Measurements from ENCODE around the gene PDCD2L.
"Not testable (repeated sequence)": the region's sequence is repeated elsewhere in the genome, so short reads cannot be mapped to it uniquely, and the experiment has no call there.

Gene PDCD2L

DNA sequence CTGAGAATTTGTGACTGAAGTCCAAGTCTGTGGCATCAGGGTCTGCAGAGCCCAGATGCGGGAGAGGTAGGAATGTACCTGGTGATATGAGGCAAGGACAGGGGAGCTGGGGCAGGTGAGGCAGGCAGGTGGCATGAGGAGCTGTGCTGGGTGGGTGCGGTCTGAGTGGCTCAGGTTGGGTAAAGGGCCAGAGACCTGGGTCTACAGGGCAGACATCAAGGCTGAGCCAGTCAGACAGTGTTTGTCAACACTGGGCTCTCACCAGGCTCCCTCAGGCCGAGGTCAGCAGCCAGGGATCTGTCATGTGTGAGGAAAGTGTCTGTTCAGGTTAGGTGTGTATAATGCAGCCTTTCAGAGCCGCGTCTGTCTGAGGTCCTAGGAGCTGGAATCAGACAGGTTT is 20.6 kb upstream of the PDCD2L start:
- Mint-ChIP-seq H3K36me3 (peaks cover 68% of the 10 kb centered on the region), H3K27me3 (no peaks in the 10 kb centered on the region), H3K4me3 (no peak overlapping the region), H3K9me3 (no peaks in the 10 kb centered on the region), H3K27ac (no peak overlapping the region), H3K4me1 (peaks cover 2% of the 10 kb centered on the region)
- CTCF ChIA-PET = no interaction called here
- DNase-seq = no peak

DNA sequence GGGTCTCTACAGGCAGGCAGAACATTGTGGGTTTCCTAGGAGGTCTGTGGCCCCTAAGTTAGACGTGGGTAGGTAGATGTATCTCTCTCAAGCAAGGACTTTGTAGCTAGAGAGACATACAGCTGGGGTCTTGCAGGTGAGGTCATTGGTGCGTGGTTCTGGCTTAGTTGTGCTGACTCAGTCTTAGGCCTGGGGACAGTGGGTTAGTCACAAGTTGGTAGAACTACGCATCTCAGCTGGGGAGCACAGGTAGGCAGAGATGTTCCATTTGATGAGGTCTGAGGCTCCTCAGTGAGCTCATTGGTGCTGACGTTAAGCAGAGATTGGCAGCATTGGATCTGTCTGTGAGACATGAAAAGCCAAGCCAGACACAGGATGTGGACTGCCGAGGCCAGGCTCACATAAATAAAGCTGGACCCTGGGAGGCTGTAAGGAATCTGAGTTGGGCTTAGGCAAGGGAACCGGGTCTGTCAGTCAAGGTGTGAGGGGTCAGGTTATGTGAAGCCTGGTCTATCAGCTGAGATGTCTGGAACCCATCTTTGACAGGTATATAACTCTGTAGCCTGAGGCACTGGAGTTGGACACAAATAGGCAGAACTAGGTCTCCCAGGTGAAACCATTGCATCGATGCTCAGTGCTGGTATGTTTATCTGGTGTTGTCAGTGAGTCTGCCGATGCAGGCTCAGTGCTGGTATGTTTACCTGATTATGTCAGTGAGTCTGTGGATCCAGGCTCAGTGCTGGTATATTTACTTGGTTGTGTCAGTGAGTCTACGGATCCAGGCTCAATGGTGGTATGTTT is 17.4 kb upstream of the PDCD2L start:
- peak overlapping the region; percentile 11 for H3K27ac Mint-ChIP-seq
- no peak overlapping the region for H3K4me3 Mint-ChIP-seq
- no peaks in the 10 kb centered on the region for H3K9me3 Mint-ChIP-seq
- no peaks in the 10 kb centered on the region for H3K27me3 Mint-ChIP-seq
- H3K4me1 Mint-ChIP-seq = peaks cover 2% of the 10 kb centered on the region
- DNase-seq = no peak
- H3K36me3 Mint-ChIP-seq = peaks cover 51% of the 10 kb centered on the region
- CTCF ChIA-PET = no interaction called here

DNA sequence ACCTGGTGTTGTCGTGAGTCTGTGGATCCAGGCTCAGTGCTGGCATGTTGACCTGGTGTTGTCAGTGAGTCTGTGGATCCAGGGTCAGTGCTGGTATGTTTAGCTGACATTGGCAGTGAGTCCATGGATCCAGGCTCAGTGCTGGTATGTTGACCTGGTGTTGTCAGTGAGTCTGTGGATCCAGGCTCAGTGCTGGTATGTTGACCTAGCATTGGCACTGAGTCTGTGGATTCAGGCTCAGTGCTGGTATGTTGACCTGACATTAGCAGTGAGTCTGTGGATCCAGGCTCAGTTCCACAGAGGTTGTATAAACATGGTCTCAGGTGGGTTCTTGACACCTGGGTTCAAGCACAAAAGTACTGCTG is 16.8 kb upstream of the PDCD2L start:
- Mint-ChIP-seq H3K27ac (no peak overlapping the region), H3K4me3 (no peak overlapping the region), H3K4me1 (peaks cover 2% of the 10 kb centered on the region), H3K9me3 (no peaks in the 10 kb centered on the region), H3K27me3 (no peaks in the 10 kb centered on the region), H3K36me3 (peaks cover 49% of the 10 kb centered on the region)
- CTCF ChIA-PET = no interaction called here
- no peak for DNase-seq

DNA sequence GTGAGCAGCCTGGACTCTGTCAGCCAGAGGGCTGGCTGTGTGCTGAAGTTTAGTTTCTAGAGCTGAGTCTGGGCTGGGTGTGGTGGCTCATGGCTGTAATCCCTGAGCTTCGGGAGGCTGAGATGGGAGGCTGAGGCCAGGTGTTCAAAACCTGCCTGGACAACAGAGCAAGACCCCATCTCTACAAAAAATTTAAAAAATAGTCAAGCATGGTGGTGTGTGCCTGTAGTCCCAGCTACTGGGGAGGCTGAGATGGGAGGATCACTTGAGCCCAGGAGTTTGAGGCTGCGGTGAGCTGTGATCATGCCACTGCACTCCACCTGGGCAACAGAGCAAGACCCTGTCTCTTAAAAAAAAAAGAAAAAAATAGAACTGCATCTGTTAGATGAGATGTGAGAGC is 15.5 kb upstream of the PDCD2L start:
- H3K27ac Mint-ChIP-seq, H3K9me3 Mint-ChIP-seq, DNase-seq, H3K4me1 Mint-ChIP-seq, H3K4me3 Mint-ChIP-seq, CTCF ChIA-PET, H3K27me3 Mint-ChIP-seq: not testable (repeated sequence)
- peaks cover 36% of the 10 kb centered on the region for H3K36me3 Mint-ChIP-seq

DNA sequence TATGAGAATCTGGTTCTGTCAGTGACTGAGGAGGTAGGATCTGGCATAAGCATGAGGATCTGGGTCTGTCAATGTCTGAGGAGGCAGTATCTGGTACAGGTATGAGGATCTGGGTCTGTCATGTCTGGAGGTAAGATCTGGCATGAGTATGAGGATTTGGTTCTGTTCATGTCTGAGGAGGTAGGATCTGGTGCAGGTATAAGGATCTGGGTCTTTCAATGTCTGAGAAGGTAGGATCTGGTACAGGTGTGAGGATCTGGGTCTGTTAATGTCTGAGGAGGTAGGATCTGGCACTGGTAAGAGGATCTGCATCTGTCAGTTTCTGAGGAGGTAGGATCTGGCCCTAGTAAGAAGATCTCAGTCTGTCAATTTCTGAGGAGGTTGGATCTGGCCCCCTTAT is 12.4 kb upstream of the PDCD2L start:
- CTCF ChIA-PET = no interaction called here
- Mint-ChIP-seq H3K27ac (no peak overlapping the region), H3K9me3 (no peaks in the 10 kb centered on the region), H3K4me3 (no peak overlapping the region), H3K4me1 (no peaks in the 10 kb centered on the region), H3K36me3 (peaks cover 15% of the 10 kb centered on the region), H3K27me3 (no peaks in the 10 kb centered on the region)
- no peak for DNase-seq

DNA sequence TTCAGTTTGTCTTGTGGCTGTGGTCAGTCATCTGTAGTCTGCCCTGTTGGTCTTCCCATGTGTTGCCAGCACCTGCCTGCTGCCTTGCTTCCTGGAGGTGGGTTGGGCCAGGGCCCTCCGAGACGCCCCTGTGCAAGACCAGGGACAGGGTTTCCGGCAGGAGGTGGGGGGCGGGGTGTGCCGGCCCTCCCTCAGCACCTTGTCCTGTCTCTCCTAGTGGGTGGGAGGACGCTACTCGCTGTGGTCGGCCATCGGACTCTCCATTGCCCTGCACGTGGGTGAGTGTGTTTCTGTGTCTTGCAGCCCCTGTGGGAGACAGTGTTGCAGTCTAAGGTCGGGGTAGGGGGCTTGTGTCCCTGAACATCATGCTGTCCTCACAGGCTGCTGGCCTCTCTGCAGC is 11.2 kb upstream of the PDCD2L start:
- no peaks in the 10 kb centered on the region for H3K27me3 Mint-ChIP-seq
- no peak overlapping the region for H3K4me3 Mint-ChIP-seq
- H3K27ac Mint-ChIP-seq = no peak overlapping the region
- no peaks in the 10 kb centered on the region for H3K9me3 Mint-ChIP-seq
- DNase-seq = no peak
- CTCF ChIA-PET = no interaction called here
- H3K4me1 Mint-ChIP-seq = no peaks in the 10 kb centered on the region
- peaks cover 11% of the 10 kb centered on the region for H3K36me3 Mint-ChIP-seq

DNA sequence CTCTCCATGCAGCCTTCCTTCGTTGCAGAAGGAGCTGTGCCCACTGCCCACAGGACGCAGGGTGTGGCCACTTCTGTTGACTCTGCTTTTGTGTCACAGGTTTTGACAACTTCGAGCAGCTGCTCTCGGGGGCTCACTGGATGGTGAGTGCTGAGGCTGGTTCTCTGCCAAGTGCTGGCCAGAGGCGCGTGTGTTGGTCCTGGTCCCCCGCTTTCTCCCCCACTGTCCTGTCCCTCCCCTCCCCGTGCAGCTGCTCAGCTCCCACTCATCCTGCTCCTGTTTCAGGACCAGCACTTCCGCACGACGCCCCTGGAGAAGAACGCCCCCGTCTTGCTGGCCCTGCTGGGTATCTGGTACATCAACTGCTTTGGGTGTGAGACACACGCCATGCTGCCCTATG is 10.6 kb upstream of the PDCD2L start:
- no peak overlapping the region for H3K27ac Mint-ChIP-seq
- no peaks in the 10 kb centered on the region for H3K4me1 Mint-ChIP-seq
- no peak for DNase-seq
- H3K4me3 Mint-ChIP-seq = no peak overlapping the region
- CTCF ChIA-PET = no interaction called here
- H3K9me3 Mint-ChIP-seq = no peaks in the 10 kb centered on the region
- no peaks in the 10 kb centered on the region for H3K27me3 Mint-ChIP-seq
- peaks cover 12% of the 10 kb centered on the region for H3K36me3 Mint-ChIP-seq

DNA sequence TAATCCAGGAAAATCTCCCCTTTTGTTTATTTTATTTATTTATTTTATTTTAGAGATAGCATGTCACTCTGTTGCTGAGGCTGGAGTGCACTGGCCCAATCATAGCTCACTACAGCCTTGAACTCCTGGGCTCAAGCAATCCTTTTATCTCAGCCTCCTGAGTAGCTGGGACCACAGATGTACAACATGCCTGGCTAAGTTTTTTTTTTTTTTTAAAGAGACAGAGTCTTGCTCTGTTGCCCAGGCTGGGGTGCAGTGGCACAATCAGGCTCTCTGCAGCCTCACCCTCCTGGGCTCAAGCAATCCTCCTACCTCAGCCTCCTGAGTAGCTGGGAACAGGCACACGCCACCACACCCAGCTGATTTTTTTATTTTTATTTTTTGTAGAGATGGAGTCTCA is 6.3 kb upstream of the PDCD2L start:
- CTCF ChIA-PET = interaction anchor here (0.8 to 1.4 kb wide), 2 partner anchors 29 to 32 kb away, joined by 3 read pairs; no protein-coding TSS in a partner anchor
- peaks cover 4% of the 10 kb centered on the region for H3K4me1 Mint-ChIP-seq
- H3K27ac Mint-ChIP-seq = no peak overlapping the region
- no peak for DNase-seq
- H3K36me3 Mint-ChIP-seq = peaks cover 30% of the 10 kb centered on the region
- H3K4me3 Mint-ChIP-seq = no peak overlapping the region
- no peaks in the 10 kb centered on the region for H3K27me3 Mint-ChIP-seq
- no peaks in the 10 kb centered on the region for H3K9me3 Mint-ChIP-seq

DNA sequence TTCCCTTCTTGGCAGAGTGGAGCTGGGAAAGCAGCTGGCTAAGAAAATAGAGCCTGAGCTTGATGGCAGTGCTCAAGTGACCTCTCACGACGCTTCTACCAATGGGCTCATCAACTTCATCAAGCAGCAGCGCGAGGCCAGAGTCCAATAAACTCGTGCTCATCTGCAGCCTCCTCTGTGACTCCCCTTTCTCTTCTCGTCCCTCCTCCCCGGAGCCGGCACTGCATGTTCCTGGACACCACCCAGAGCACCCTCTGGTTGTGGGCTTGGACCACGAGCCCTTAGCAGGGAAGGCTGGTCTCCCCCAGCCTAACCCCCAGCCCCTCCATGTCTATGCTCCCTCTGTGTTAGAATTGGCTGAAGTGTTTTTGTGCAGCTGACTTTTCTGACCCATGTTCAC is 4.3 kb upstream of the PDCD2L start:
- Mint-ChIP-seq H3K4me1 (peaks cover 17% of the 10 kb centered on the region), H3K36me3 (peaks cover 31% of the 10 kb centered on the region), H3K27ac (no peak overlapping the region), H3K4me3 (no peak overlapping the region), H3K27me3 (no peaks in the 10 kb centered on the region), H3K9me3 (no peaks in the 10 kb centered on the region)
- CTCF ChIA-PET = interaction anchor here (0.6 to 0.7 kb wide), 2 partner anchors 32 to 548 kb away, joined by 3 to 4 read pairs; no protein-coding TSS in a partner anchor
- no peak for DNase-seq

DNA sequence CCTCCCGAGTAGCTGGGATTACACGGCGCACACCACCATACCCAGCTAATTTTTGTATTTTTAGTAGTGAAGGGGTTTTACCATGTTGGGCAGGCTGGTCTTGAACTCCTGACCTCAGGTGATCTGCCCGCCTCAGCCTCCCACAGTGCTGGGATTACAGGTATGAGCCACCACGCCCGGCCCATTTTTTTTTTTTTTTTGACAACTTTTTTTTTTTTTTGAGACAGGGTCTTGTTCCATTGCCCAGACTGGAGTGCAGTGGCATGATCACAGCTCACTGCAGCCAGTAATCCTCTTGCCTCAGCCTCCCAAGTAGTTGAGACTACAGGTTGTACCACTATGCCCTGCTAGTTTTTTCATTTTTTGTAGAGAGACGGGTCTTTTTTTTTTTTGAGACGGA is 3.4 kb upstream of the PDCD2L start:
- Mint-ChIP-seq H3K4me1 (peaks cover 20% of the 10 kb centered on the region), H3K36me3 (peaks cover 27% of the 10 kb centered on the region)
- not testable (repeated sequence) for H3K27me3 Mint-ChIP-seq, DNase-seq, H3K27ac Mint-ChIP-seq, H3K9me3 Mint-ChIP-seq, H3K4me3 Mint-ChIP-seq
- CTCF ChIA-PET = interaction anchor here (0.6 to 1.4 kb wide), 3 partner anchors 25 to 1029 kb away, joined by 3 to 4 read pairs (median 3); no protein-coding TSS in a partner anchor

DNA sequence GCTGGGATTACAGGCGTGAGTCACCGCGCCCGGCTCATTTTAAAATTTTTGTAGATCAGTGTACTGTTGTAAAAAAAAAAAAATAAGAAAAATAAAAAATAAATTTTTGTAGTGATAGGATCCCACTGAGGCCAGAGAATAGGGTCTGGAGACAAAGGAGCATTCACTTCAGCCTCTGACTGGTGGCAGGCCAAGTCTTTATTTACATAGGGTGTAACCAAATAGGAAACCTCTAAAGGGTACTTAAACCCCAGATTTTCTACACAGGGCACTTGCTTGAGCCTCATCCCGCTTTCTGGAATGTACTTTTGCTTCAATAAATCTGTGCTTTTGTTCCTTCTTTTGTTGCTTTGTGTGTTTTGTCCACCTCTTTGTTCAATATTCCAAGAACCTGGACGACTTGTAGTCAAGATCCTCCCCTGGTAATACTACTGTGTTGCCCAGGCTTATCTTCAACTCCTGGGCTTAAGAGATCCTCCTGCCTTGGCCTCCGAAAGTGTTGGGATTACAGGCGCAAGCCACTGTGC is 2.1 kb upstream of the PDCD2L start:
- Mint-ChIP-seq H3K4me3 (no peak overlapping the region), H3K36me3 (peaks cover 27% of the 10 kb centered on the region), H3K27ac (no peak overlapping the region), H3K27me3 (no peaks in the 10 kb centered on the region), H3K9me3 (no peaks in the 10 kb centered on the region), H3K4me1 (peaks cover 23% of the 10 kb centered on the region)
- CTCF ChIA-PET = interaction anchor here (1.3 to 1.7 kb wide), 2 partner anchors 28 kb away, joined by 3 to 5 read pairs; no protein-coding TSS in a partner anchor
- no peak for DNase-seq

DNA sequence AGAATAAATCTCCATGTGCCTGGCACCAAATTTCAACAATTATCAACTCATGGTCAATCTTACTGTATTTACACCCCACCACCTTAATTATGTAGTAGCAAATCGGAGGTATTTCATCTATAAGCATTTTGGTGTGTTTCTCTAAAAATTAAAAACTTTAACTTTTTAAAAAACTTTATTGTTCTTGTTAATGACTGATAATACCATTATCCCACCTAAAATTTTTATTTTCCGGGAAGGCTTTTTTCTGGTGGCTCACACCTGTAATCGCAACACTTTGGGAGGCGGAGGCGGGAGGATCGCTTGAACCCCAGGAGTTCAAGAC is 453 bp upstream of the PDCD2L start:
- peaks cover 23% of the 10 kb centered on the region for H3K36me3 Mint-ChIP-seq
- H3K4me3 Mint-ChIP-seq = peak overlapping the region; percentile 87
- CTCF ChIA-PET = interaction anchor here (1.7 kb wide), 1 partner anchor 27 kb away, joined by 5 read pairs; no protein-coding TSS in a partner anchor
- peak overlapping the region; percentile 88 for H3K27ac Mint-ChIP-seq
- H3K9me3 Mint-ChIP-seq = no peaks in the 10 kb centered on the region
- H3K27me3 Mint-ChIP-seq = no peaks in the 10 kb centered on the region
- no peak for DNase-seq
- peaks cover 26% of the 10 kb centered on the region for H3K4me1 Mint-ChIP-seq

DNA sequence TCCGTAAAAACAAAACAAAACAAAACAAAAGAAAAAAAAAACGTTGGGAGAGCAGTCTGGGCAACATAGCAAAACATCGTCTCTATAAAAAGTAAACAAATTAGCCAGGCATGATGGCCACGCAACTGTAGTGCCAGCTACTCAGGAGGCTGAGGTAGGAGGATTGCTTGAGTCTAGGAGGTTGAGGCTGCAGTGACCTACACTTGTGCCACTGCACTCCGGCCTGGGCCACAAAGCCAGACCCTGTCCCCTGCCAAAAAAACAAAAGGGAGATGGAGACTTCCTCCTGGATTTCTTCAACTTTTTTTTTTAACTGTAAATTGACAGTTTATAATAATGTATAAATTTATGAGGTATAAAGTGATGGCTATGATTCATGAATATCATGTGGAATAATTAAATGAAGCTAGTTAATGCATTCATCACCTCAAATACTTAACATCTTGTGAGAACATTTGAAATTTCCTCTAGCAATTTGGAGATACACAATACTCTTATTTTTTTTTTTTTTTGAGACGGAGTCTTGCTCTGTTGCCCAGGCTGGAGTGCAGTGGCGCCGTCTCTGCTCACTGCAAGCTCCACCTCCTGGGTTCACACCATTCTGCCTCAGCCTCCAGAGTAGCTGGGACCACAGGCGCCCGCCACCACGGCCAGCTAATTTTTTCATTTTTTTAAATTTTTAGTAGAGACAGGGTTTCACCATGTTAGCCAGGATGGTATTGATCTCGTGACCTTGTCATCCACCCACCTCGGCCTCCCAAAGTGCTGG is 1.9 kb downstream of the PDCD2L start:
- Mint-ChIP-seq H3K4me3 (no peak overlapping the region), H3K27me3 (no peaks in the 10 kb centered on the region), H3K36me3 (peaks cover 19% of the 10 kb centered on the region), H3K27ac (no peak overlapping the region), H3K9me3 (no peaks in the 10 kb centered on the region), H3K4me1 (peaks cover 26% of the 10 kb centered on the region)
- no peak for DNase-seq
- CTCF ChIA-PET = interaction anchor here (2.1 kb wide), 1 partner anchor 24 kb away, joined by 6 read pairs; no protein-coding TSS in a partner anchor

DNA sequence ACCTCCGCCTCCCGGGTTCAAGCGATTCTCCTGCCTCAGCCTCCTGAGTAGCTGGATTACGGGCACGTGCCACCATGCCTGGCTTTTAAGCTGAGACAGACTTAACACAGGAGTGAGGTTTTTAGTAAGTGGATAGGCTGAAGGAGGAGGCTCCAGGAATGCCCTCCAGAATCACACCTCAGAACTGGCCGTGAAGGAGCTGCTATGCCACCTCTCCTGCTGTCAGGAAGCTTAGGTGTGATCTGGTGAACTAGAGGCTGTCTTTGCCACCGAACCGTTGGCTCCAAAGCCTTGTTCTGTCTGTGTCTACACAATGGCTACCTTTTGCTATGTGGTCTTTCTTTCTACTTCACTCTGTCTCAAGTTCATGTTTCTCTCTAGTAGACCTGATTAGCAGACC is 4.2 kb downstream of the PDCD2L start:
- CTCF ChIA-PET = no interaction called here
- DNase-seq = no peak
- no peak overlapping the region for H3K27ac Mint-ChIP-seq
- no peaks in the 10 kb centered on the region for H3K9me3 Mint-ChIP-seq
- no peak overlapping the region for H3K4me3 Mint-ChIP-seq
- peaks cover 20% of the 10 kb centered on the region for H3K4me1 Mint-ChIP-seq
- no peaks in the 10 kb centered on the region for H3K27me3 Mint-ChIP-seq
- H3K36me3 Mint-ChIP-seq = peaks cover 16% of the 10 kb centered on the region

Measured in activated naive CD4-positive, alpha-beta T cell treated with anti-CD3 and anti-CD28 coated beads, Interleukin-2, amount 10 ng/mL, durations not matched to agents 7 days and 5 days (primary cell).